Cardiac fibroblast (primary cell): ENCODE results near the gene RNF8.

Experiments used
- DNase-seq, 2 donors: peaks; one replicate each; pipeline versions ENCODE4 v3.0.0 to v3.0.0-alpha.2; 2010; ENCODE audit warnings: low read depth in 2 of 2
- H3K4me3 ChIP-seq, 2 donors: replicated peaks in 1 of 2; 1 replicate in 1 of 2; 2 replicates in 1 of 2; pipeline ENCODE4 v1.5.1; 2011; ENCODE audit warnings: low read depth in 2 of 2, low read length in 2 of 2, mild to moderate bottlenecking in 2 of 2, moderate library complexity in 1 of 2
- TF ChIP-seq, protein P1 (sequence below): IDR thresholded peaks from one replicate; pipeline ENCODE4 v1.5.1; 2011; ENCODE audit warnings: low read depth, mild to moderate bottlenecking, low read length, inconsistent platforms

The RNF8 gene

GRCh38 chr6:37432916-37433656 lies 79.3 kb downstream of the RNF8 start, which contains the start of gene CMTR1:
CMTR1 (plus strand) TSS chr6:37433221; CDS start chr6:37435630, 2,409 bp downstream.
- TF ChIP-seq, protein P1, sequence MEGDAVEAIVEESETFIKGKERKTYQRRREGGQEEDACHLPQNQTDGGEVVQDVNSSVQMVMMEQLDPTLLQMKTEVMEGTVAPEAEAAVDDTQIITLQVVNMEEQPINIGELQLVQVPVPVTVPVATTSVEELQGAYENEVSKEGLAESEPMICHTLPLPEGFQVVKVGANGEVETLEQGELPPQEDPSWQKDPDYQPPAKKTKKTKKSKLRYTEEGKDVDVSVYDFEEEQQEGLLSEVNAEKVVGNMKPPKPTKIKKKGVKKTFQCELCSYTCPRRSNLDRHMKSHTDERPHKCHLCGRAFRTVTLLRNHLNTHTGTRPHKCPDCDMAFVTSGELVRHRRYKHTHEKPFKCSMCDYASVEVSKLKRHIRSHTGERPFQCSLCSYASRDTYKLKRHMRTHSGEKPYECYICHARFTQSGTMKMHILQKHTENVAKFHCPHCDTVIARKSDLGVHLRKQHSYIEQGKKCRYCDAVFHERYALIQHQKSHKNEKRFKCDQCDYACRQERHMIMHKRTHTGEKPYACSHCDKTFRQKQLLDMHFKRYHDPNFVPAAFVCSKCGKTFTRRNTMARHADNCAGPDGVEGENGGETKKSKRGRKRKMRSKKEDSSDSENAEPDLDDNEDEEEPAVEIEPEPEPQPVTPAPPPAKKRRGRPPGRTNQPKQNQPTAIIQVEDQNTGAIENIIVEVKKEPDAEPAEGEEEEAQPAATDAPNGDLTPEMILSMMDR, result no peak
- peak within 1 kb of the TSS; percentile 84 to 87 for H3K4me3 ChIP-seq
- peak; percentile 90 to 93 for DNase-seq

DNA sequence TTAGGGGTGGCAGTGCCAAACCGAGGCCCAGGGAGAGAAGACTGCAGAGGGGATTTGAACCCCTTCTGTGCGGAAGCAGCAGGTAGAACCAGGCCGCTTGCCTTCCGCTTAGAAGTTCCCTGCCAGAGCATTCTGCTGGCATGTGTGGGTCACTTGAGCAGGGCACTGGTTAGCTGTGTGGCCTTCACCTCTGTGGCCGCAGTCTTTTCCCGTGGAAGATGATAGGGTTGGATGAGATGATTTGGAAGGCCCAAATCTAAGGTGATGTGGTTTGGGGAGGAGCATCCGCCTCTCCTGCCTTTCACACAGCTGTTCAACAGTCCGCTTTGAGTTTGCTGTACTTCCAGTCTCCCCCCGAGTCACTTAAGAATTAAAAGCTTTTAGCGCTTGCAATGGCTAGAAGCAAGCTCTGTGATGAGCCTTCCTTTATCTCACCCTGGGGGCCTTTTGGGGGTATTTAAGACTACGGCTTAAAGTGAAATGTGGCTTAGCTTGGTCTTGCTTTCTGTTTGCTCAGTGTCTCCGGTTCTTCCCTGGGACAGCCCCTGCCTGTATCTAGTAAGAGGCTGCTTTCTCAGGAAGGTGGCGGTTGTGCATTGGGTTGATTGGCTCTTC lies 80.0 kb downstream of the RNF8 start:
- peak overlapping the region; percentile 84 to 87 for H3K4me3 ChIP-seq
- DNase-seq, result peak; percentile 17 to 19

GRCh38 chr6:37435373-37435772 lies 81.6 kb downstream of the RNF8 start:
- H3K4me3 ChIP-seq, result no peak overlapping the region
- TF ChIP-seq, protein P1, result no peak
- no peak for DNase-seq

More for the DNA sequence above, 80.0 kb downstream of the RNF8 start:
- TF ChIP-seq, protein P1, result no peak

GRCh38 chr6:37435816-37436215 lies 82.0 kb downstream of the RNF8 start:
- TF ChIP-seq, protein P1, result no peak
- no peak overlapping the region for H3K4me3 ChIP-seq
- DNase-seq, result peak in 1 of 2 donors; percentile 27

DNA sequence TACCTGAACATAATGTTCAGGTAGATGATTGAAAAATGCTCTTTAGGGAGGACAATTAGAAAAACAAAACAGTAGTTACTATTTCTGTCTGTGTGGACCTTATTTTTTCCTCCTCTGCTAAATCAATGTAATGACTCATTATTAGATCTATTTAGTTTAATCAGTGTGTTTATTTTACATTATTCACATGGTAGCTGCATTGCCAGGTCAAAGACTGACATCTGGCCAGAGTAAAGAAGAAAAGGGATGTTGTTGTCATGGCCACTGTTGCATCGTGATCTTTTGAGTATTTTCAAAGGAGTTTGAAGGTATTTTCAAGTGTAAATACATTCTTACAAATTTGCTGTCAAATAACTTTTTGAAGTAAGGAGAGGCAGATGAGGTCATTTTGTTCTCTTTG lies 85.1 kb downstream of the RNF8 start:
- H3K4me3 ChIP-seq, result no peak overlapping the region
- DNase-seq, result no peak
- TF ChIP-seq, protein P1, result no peak

- TF ChIP-seq, protein P1, result no peak
- no peak overlapping the region for H3K4me3 ChIP-seq
- no peak for DNase-seq
Measured at GRCh38 chr6:37441651-37442050, 87.9 kb downstream of the RNF8 start.
